Endothelial cell of umbilical vein (primary cell): ENCODE measurements around the gene DBNL. TPM values are rescaled to one million over a fixed set of nuclear protein-coding genes. Genes with fewer than 3 reads are reported as not detected.

ENCODE experiments used
- BruUV-seq: library from RNA; stranded (reverse); fragments of 400-500 nt; replicated peaks from 2 replicates; lab custom pipeline; 2021; lab: Mats Ljungman, UMichigan
- CTCF ChIA-PET: fragments of 300-600, 350-600 bp; sonication (Branson Sonifier 250); formaldehyde crosslinking; loops from one replicate; lab custom pipeline; 2021; ENCODE audit warnings: antibody characterized with exemption, inconsistent platforms; lab: Charles Lee
- POLR2A ChIA-PET: fragments of 300-600, 350-600 bp; sonication (Branson Sonifier 250); formaldehyde crosslinking; loops from one replicate; lab custom pipeline; 2021; ENCODE audit warnings: antibody characterized with exemption, inconsistent platforms; lab: Charles Lee
- DNase-seq: peaks from one replicate; pipeline ENCODE4 v3.0.0-alpha.2; 2011; ENCODE audit warnings: low read depth, low spot score
- FAIRE-seq: peaks from 2 replicates; lab custom pipeline; 2011; peaks lifted over from hg19 to GRCh38; lab: Jason Lieb, UNC
- H2AFZ ChIP-seq: 2 replicates; pipeline ENCODE4 v1.6.0; 2012; ENCODE audit warnings: low read depth, low read length, control low read depth, inconsistent platforms
- H3K27ac ChIP-seq: 2 replicates; pipeline ENCODE4 v1.5.1; 2011; ENCODE audit warnings: low read depth, mild to moderate bottlenecking, control low read depth, low read length, moderate library complexity; ENCODE audit not compliant: insufficient read depth
- H3K27me3 ChIP-seq, 2 experiments: 2 replicates each; pipeline versions ENCODE4 v1.6.0 to v1.6.1; 2011; ENCODE audit warnings: low read length in 2 of 2, mixed read lengths in 1 of 2; ENCODE audit not compliant: control insufficient read depth in 2 of 2, insufficient read depth in 2 of 2
- H3K36me3 ChIP-seq, 2 experiments: 2 replicates in 1 of 2; 3 replicates in 1 of 2; pipeline ENCODE4 v1.5.1; 2011; ENCODE audit warnings: low read length in 2 of 2, mild to moderate bottlenecking in 1 of 2, moderate library complexity in 1 of 2; ENCODE audit not compliant: control insufficient read depth in 2 of 2, insufficient read depth in 2 of 2; ENCODE audit errors: extremely low read depth in 1 of 2
- H3K4me1 ChIP-seq: 3 replicates; pipeline ENCODE4 v1.5.1; 2011; ENCODE audit warnings: mild to moderate bottlenecking, low read length; ENCODE audit not compliant: control insufficient read depth, insufficient read depth; ENCODE audit errors: extremely low read depth
- H3K4me2 ChIP-seq: 2 replicates; pipeline ENCODE4 v1.6.1; 2011; ENCODE audit warnings: low read length, control low read depth, mixed read lengths; ENCODE audit not compliant: insufficient read depth
- H3K4me3 ChIP-seq, 3 experiments: fragments of 200-600 bp in 1 of 3; sonication (generic), shearing (Covaris generic) in 1 of 3; replicated peaks in 1 of 3; 2 replicates each; pipeline ENCODE4 v1.5.1; 2011 to 2016; ENCODE audit warnings: control low read depth in 3 of 3, low read length in 3 of 3, mild to moderate bottlenecking in 2 of 3, inconsistent platforms in 1 of 3, low read depth in 1 of 3, moderate library complexity in 1 of 3; ENCODE audit not compliant: insufficient read depth in 1 of 3
- H3K79me2 ChIP-seq: 2 replicates; pipeline ENCODE4 v1.6.0; 2012; ENCODE audit warnings: low read length, inconsistent platforms; ENCODE audit not compliant: control insufficient read depth, insufficient read depth
- H3K9ac ChIP-seq: replicated peaks from 2 replicates; pipeline ENCODE3; 2011; ENCODE audit warnings: low read length, control low read depth; ENCODE audit not compliant: insufficient read depth; ENCODE audit errors: extremely low read depth
- H3K9me1 ChIP-seq: replicated peaks from 3 replicates; pipeline ENCODE4 v1.6.0; 2011; ENCODE audit warnings: mild to moderate bottlenecking, low read length; ENCODE audit not compliant: control insufficient read depth, insufficient read depth; ENCODE audit errors: extremely low read depth
- H3K9me3 ChIP-seq: replicated peaks from 2 replicates; pipeline ENCODE4 v1.5.1; 2012; ENCODE audit warnings: low read length, inconsistent platforms; ENCODE audit not compliant: control insufficient read depth, insufficient read depth
- H4K20me1 ChIP-seq: replicated peaks from 2 replicates; pipeline ENCODE3; 2011; ENCODE audit warnings: mild to moderate bottlenecking, low read length; ENCODE audit not compliant: control insufficient read depth, insufficient read depth; ENCODE audit errors: extremely low read depth
- EZH2 ChIP-seq: IDR thresholded peaks from 2 replicates; pipeline ENCODE4 v1.6.1; 2012; ENCODE audit warnings: borderline replicate concordance, low read depth, mild to moderate bottlenecking, moderate library complexity, low read length, inconsistent platforms; ENCODE audit not compliant: severe bottlenecking
- FOS ChIP-seq: IDR thresholded peaks from 2 replicates; pipeline ENCODE4 v1.6.1; 2011; ENCODE audit warnings: mild to moderate bottlenecking, low read length, moderate library complexity, borderline replicate concordance; ENCODE audit not compliant: insufficient read depth
- GATA2 ChIP-seq: IDR thresholded peaks from 2 replicates; pipeline ENCODE4 v1.7.0; 2011; ENCODE audit warnings: low read depth, mild to moderate bottlenecking, moderate library complexity, mixed read lengths, low read length; ENCODE audit not compliant: insufficient read length, insufficient read depth
- MYC ChIP-seq: IDR thresholded peaks from one replicate; pipeline ENCODE4 v1.6.1; 2011; ENCODE audit warnings: mild to moderate bottlenecking, low read depth, low read length
- POLR2A ChIP-seq: IDR thresholded peaks from 2 replicates; pipeline ENCODE4 v1.6.1; 2012; ENCODE audit warnings: low read depth, mild to moderate bottlenecking, control low read depth, low read length
- POLR2AphosphoS5 ChIP-seq: IDR thresholded peaks from 2 replicates; pipeline ENCODE4 v1.6.1; 2012; ENCODE audit warnings: low read depth, mild to moderate bottlenecking, control low read depth, low read length, moderate library complexity; ENCODE audit not compliant: insufficient read depth
- dilution Hi-C: fragments of 300-500 bp; cut with MboI; formaldehyde crosslinking; loops from one replicate; pipeline ENCODE4 v1.15.0; 2019; ENCODE audit warnings: low sequenced_read_pairs; ENCODE audit not compliant: extremely low pct_ligation_motif_present
- intact Hi-C: fragments of 100-400 bp; cut with micrococcal nuclease; formaldehyde crosslinking; loops from one replicate; pipeline ENCODE4 v1.10.0; 2022
- polyA plus RNA-seq, 4 experiments: library from polyadenylated mRNA; depleted of rRNA in 3 of 4; stranded (reverse) in 3 of 4; unstranded in 1 of 4; fragments of >200 nt; gene quantifications; 2 replicates each; pipeline versions ENCODE4 v1.2.1 to v1.2.3, GENCODE V29; 2011 to 2012; ENCODE audit warnings: missing spikeins in 1 of 4
- total RNA-seq: library from RNA; stranded (reverse); gene quantifications from 2 replicates; pipeline ENCODE4 v1.2.3, GENCODE V29; 2021
- TF ChIP-seq, protein P1 (sequence below): IDR thresholded peaks from 2 replicates; pipeline ENCODE4 v1.6.1; 2011; ENCODE audit not compliant: insufficient read depth, insufficient read length
- TF ChIP-seq, protein P2 (sequence below), 2 donors: IDR thresholded peaks; 1 replicate in 1 of 2; 2 replicates in 1 of 2; pipeline ENCODE4 v1.5.1; 2011; ENCODE audit warnings: low read length in 2 of 2, mild to moderate bottlenecking in 2 of 2, moderate library complexity in 2 of 2, control low read depth in 1 of 2, inconsistent platforms in 1 of 2, low read depth in 1 of 2; ENCODE audit not compliant: insufficient read depth in 1 of 2; ENCODE audit errors: extremely low read depth in 1 of 2

DBNL gene
- total and polyA plus RNA-seq, 2 donors (not counting 3 experiments of a cell fraction or from before 2014, with no cell fraction given): 94.0 to 123 TPM

GRCh38 chr7:44071726-44072363 is 27.3 kb downstream of the DBNL start:
- Histone ChIP-seq H3K36me3 (peaks cover 0 to 8% of the 10 kb centered on the region in 2 experiments), H3K27ac (no peak overlapping the region), H3K9ac (no peak overlapping the region), H4K20me1 (no peaks in the 10 kb centered on the region), H3K9me1 (no peaks in the 10 kb centered on the region), H3K79me2 (no peaks in the 10 kb centered on the region), H3K4me1 (peaks cover 27% of the 10 kb centered on the region), H3K4me3 (no peak overlapping the region), H3K27me3 (no peaks in the 10 kb centered on the region), H2AFZ (no peak overlapping the region), H3K4me2 (no peak overlapping the region), H3K9me3 (no peaks in the 10 kb centered on the region)
- ChIA-PET POLR2A (no interaction called here), CTCF (interaction anchor here (0.7 to 2.6 kb wide), 19 partner anchors 8 to 493 kb away, joined by 3 to 60 read pairs (median 7); partner anchors contain the start of genes AEBP1, POLD2 and YKT6)
- TF ChIP-seq, protein P1, sequence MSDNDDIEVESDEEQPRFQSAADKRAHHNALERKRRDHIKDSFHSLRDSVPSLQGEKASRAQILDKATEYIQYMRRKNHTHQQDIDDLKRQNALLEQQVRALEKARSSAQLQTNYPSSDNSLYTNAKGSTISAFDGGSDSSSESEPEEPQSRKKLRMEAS: no peak
- TF ChIP-seq, protein P2, sequence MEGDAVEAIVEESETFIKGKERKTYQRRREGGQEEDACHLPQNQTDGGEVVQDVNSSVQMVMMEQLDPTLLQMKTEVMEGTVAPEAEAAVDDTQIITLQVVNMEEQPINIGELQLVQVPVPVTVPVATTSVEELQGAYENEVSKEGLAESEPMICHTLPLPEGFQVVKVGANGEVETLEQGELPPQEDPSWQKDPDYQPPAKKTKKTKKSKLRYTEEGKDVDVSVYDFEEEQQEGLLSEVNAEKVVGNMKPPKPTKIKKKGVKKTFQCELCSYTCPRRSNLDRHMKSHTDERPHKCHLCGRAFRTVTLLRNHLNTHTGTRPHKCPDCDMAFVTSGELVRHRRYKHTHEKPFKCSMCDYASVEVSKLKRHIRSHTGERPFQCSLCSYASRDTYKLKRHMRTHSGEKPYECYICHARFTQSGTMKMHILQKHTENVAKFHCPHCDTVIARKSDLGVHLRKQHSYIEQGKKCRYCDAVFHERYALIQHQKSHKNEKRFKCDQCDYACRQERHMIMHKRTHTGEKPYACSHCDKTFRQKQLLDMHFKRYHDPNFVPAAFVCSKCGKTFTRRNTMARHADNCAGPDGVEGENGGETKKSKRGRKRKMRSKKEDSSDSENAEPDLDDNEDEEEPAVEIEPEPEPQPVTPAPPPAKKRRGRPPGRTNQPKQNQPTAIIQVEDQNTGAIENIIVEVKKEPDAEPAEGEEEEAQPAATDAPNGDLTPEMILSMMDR (IDR thresholded peaks at IDR 0.05; ENCODE audit: extremely low read depth in 1 of 2, insufficient read depth in 1 of 2, low read depth in 1 of 2, low read length in 2 of 2): no peak
- no peak for TF ChIP-seq GATA2
- TF ChIP-seq EZH2: no peak
- TF ChIP-seq FOS: no peak
- no peak for TF ChIP-seq POLR2AphosphoS5
- TF ChIP-seq POLR2A: no peak
- no peak for TF ChIP-seq MYC
- intact Hi-C loops (loop anchor here (1.0 to 5.0 kb wide), 6 partner anchors 51 to 420 kb away; partner anchors contain the start of genes NUDCD3 and POLD2), dilution Hi-C loops (no loop called here)
- no peak for DNase-seq
- FAIRE-seq: no peak
- no TSS peak for BruUV-seq
